DMS53 treated with DMSO at 0.1 percent for 48 hours (cell line): ENCODE results near the gene SPSB2.
A peak's percentile ranks its signal among the peaks of the same experiment; 100 is the strongest.
"Not testable (repeated sequence)": the region's sequence is repeated elsewhere in the genome, so short reads cannot be mapped to it uniquely, and the experiment has no call there.

Experiments used
- DNase-seq: peaks from one replicate; lab custom pipeline; 2025; ENCODE audit not compliant: unreplicated experiment; lab: John Stamatoyannopoulos, UW

SPSB2 gene

DNA sequence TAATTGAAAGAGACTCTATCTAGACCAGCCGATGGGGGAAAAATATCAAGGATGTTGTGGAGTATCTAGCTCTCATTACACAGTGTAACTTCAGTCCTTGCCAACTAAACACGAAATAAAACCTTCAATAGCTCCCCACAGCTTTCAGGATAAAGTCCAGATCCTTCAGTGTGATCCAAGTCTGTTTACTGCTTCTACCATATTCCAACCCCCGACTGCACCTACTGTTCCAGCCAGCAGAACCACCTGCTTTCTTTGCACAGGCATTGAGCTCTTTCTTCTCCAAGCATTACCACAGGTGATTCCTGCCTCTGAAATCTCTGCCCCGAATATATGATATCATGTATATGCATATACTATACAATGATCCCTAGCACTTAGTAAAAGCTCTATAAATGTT, 29.3 kb upstream of the SPSB2 start:
- no peak for DNase-seq

DNA sequence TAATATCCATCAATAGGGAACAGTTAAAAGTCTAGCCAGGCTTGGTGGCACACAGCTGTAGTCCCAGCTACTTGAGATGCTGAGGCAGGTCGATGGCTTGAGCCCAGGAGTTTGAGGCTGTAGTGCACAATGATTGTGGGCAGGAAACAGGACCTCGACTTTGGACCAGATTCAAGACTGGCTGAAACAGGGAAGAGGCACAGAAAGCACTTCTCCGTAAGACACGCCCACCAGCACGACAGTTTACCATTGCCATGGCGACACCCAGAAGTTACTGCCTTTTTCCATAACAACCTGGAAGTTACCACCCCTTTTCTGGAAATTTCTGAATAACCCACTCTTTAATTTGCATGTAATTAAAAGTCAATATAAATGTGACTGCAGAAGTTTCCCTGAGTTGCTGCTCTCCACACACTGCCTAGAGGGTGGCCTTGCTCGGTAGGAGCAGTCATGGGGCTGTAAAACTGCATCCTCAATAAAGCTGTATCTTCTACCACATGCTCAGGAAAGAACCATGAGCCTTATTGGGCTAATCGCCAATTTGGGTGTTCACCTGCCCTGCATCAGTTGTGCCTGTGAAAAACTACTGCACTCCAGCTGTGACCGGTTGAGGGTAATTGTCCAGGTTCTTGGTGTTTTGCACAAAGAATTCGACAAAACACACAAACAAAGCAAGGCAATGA, 26.9 kb upstream of the SPSB2 start:
- DNase-seq: no peak

DNA sequence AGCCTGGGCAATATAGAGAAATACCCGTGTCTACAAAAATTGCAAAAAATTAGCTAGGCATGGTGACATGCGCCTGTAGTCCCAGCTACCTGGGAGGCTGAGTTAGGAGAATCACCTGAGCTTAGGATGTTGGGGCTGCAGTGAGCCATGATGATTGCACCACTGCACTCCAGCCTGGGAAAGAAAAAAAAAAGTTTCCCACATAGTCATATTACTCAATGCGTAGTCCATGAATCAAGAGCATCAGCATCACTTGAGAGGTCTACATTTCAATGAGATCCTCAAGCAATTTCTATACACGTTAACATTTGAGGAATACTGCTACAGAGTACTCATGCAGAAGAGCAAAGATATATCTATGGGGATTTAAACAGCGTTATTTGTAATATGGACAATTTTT, 26.3 kb upstream of the SPSB2 start:
- DNase-seq: no peak

DNA sequence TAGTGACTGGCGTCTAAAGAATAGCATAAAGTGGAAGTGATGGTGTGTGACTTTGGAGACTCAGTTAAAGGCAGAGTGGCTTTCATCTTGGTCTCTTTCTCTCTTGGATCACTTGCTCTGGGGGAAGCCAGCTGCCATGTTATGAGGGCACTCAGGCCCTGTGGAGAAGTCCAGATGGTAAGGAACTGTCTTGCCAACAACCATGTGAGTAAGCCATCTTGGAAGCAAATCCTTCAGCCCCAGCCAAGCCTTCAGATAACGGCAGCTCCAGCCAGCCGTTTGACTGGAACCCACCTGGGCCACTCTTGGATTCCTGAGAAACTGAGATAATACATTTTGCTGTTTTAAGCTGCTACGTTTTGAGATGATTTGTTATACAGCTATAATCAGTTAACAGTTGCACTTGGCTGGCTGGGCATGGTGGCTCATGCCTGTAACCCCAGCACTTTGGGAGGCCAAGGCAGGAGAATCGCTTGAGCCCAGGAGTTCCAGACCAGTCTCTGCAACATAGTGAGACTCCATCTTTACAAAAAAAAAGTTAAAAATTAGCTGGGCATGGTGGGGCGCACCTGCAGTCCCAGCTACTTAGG, 23.8 kb upstream of the SPSB2 start:
- no peak for DNase-seq

DNA sequence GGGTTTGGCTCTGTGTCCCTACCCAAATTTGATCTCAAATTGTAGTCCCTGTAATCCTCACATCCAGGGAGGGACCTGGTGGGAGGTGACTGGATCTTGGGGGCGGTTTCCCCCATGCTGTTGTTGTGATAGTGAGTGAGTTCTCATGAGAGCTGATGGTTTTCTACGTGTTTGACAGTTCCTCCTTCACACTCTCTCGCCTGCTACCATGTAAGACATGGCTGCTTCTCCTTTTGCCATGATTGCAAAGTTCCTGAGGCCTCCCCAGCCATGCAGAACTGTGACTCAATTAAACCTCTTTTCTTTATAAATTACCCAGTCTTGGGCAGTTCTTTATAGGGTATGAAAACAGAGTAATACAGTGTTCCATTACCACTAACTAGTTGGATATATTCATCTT, 21.2 kb upstream of the SPSB2 start:
- DNase-seq: no peak

DNA sequence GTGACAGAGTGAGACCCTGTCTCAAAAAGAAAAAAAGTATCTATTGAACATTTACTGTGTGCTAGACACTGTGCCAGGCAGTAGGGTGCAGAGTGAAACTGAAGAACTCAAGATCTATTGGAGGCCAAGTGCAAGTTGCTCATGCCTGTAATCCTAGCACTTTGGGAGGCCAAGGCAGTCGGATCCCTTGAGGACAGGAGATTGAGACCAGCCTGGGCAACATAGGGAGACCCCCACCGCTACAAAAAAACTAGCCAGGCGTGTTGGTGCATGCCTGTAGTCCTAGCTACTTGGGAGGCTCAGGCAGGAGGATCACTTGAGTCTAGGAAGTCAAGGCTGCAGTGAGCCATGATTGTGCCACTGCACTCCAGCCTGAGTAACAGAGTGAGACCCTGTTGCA, 19.6 kb upstream of the SPSB2 start:
- DNase-seq: not testable (repeated sequence)

DNA sequence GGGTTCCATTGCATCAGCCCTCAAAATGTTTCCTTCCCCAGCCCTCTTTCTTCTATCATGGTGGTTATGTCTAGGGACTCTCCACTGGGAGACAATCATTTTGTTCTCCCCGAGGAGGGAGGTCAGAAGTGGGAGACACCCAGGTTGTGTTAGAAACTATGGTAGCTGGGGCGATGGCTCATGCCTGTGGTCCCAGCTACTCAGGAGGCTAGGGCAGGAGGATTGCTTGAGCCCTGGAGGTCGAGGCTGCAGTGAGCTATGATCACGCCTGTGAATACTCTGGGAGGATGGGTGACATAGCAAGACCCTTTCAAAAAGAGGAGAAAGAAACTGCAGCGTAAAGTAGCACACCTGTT, 18.5 kb upstream of the SPSB2 start:
- no peak for DNase-seq

DNA sequence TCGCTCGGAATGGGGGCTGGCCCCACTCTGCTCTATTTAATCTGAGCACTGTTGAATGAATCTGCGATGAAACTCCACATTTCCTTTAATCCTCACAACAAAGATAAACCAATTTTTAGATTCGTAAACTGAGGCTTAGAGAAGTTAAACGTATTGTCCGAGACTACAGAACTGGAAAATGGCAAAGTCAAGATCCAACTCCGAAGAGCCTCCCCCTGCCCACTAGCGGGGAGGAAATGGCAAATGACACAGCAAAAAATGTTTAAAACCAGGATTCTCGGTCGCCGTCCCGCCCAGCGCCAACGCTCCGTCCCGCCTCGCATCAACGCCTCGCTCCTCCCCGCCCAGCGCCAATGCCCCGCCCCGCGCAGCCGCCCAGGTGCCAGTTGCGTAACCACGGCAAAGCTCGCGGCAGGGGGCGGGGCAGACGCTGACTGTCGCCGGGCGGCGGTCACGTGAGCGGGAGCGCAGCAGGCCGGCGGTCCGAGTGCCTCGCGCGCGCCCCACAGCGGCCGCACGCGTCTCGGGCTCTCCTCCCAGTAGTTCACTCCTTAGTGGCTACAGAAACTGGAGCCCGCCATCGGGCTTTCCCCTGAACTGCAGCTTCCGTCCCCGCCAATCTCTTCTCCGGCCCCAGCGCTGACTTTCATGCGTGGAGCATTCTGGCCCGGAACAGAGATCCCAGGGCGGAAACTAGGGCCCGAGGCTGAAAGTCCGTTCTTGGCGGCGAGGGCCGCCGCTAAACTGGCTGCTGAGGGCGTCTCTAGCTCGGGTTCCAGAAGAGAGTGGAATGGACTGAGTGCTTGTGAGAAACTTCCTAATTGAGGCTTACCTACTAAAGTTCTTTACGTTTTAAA, 17.9 kb upstream of the SPSB2 start:
- peak; percentile 100 for DNase-seq

DNA sequence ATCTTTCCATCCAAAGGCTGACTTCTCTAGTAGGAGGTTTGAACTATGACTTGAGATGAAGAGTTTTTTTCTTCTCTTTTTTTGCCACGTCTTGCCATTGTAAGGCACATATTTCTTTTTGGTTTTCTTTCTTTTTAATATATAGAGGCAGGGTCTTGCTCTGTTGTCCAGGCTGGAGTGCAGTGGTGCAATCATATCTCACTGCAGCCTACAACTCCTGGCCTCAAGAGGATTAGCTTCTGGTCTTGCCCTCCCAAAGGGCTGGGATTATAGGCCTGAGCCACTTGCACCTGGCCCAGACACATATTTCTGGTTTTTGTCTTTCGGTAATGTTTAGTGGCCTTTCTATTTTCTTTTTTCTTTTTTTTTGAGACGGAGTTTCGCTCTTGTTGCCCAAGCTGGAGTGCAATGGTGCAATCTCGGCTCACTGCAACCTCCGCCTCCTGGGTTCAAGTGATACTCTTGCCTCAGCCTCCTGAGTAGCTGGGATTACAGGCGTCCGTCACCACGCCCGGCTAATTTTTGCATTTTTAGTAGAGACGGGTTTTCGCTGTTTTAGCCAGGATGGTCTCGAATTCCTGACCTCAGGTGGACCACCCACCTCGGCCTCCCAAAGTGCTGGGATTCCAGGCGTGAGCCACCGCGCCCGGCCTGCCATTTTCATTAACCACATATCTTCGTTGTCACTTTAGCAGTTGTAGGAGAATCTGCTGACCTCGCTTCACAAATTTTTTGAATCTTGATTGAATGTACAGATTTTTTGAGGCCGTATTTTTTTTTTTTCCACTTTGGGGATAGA, 16.9 kb upstream of the SPSB2 start:
- DNase-seq: not testable (repeated sequence)

DNA sequence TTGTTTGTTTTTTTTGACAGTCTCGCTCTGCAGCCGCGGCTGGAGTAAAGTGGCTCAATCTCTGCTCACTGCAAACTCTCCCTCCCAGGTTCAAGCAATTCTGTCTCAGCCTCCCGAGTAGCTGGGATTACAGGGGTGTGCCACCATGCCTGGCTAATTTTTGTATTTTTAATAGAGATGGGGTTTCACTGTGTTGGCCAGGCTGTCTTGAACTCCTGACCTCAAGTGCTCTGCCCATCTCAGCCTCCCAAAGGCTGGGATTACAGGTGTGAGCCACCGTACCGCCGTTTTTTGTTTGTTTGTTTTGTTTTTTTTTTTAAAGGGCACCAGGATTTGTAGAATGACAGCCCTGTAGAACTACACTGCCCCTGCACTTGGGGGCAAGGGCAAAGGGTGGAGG, 15.7 kb upstream of the SPSB2 start:
- DNase-seq: not testable (repeated sequence)

DNA sequence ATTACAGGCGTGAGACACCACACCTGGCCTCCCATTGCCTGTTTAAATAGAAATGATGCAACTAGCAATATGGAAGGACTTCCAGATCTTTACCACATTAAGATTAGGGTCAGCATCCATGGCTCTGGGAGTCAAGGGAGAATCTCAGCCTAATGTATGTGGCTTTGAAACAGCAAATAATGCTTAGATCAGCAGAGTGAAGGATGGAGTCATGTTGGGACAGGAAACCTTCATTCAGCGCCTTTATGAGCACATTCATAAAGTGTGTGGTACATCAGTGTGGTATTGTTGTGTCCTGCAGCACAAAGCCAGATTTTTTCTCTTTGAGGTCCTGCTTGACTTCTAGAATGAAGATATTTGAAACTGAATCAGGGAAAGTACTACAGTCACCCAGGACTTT, 15.3 kb upstream of the SPSB2 start:
- DNase-seq: no peak

DNA sequence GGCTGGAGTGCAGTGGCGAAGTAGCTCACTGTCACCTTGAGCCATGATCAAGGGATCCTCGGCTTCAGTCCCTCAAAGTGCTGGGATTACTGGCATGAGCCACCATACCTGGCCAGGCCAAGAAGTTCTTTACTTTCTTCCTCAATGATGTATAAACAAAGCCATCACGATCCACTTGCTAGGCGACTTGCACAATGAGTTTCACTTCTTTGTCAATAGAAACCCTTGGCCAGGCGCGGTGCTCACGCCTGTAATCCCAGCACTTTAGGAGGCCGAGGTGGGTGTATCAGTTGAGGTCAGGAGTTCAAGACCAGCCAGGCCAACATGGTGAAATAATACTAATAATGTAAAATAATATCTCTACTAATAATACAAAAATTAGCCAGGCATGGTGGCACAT, 14.4 kb upstream of the SPSB2 start:
- no peak for DNase-seq

DNA sequence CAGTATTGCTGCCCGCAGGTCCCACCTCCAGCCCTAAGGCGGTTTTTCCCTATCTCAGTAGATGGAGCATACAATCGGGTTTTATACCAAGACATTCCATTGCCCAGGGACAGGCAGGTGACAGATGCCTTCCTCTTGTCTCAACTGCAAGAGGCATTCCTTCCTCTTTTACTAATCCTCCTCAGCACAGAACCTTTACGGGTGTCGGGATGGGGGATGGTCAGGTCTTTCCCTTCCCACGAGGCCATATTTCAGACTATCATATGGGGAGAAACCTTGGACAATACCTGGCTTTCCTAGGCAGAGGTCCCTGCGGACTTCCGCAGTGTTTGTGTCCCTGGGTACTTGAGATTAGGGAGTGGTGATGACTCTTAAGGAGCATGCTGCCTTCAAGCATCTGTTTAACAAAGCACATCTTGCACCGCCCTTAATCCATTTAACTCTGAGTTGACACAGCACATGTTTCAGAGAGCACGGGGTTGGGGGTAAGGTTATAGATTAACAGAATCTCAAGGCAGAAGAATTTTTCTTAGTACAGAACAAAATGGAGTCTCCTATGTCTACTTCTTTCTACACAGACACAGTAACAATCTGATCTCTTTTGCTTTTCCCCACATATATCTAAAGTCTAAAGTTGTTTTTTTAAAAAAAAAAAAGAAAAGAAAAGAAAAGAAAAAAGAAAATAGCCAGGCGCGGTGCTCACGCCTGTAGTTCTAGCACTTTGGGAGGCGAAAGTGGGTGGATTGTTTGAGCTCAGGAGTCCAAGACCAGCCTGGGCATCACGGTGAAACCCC, 13.3 kb upstream of the SPSB2 start:
- DNase-seq: not testable (repeated sequence)

DNA sequence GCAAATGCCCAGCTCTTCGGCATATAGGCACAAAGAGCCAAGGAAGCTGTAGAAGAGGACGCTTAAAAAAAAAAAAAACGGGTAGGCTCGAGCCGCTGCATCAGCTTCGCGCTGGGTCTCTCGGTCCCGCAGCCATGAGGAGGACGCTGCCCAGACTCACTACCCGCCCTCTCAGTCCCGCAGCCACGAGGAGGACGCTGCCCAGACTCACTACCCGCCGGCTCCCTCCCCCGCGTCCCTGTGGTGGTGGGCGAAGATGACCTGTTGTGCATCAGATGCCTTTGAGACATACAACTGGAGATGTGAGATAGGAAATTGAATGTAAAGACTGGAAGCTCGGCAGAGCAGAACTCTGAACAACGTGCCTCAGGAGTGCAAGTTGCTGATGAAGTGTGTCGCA, 11.4 kb upstream of the SPSB2 start:
- no peak for DNase-seq

DNA sequence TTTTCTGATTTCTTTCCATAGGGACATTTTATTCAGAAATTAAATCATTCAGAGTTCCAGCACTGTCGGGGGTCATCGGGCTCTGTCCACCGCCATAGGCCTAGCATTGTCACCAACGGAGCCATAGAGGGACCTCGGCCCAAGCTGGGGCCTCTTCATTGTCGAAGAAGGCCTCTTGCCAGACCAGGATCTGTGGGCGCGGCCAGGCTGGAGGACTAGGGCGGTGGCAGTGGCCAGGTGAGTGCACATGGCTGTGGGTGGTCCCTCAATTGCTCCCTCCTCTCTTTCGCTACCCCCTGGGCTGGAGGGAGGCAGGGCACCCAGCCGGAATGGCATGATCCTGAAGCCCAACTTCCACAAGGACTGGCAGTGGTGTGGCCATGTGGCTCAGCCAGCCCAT, 10.6 kb upstream of the SPSB2 start:
- DNase-seq: no peak

DNA sequence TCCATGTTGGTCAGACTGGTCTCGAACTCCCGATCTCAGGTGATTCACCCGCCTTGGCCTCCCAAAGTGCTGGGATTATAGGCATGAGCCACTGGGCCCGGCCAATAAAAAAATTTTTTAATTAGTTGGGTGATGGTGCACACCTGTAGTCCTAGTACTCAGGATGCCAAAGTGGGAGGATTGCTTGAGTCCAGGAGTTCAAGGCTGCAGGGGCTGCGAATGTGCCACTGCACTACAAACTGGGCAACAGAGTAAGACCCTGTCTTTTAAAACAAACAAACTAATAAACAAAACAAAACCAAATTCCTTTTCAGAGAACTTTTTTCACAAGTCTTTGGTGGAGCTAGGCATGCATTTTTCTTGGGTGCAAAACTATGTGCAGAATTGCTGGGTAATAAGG, 10.1 kb upstream of the SPSB2 start:
- no peak for DNase-seq

DNA sequence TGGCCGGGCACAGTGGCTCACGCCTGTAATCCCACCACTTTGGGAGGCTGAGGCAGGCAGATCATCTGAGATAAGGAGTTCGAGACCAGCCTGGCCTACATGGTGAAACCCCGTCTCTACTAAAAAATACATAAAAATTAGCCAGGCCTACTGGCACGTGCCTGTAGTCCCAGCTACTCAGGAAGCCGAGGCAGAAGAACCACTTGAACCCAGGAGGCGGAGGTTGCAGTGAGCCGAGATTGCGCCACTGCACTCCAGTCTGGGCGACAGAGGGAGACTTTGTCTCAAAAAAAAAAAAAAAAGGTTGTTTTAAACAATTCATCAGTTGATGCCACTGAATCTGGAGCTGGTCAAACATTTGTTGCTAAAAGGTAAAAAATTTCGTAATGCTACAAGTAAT, 6.7 kb upstream of the SPSB2 start:
- DNase-seq: not testable (repeated sequence)

DNA sequence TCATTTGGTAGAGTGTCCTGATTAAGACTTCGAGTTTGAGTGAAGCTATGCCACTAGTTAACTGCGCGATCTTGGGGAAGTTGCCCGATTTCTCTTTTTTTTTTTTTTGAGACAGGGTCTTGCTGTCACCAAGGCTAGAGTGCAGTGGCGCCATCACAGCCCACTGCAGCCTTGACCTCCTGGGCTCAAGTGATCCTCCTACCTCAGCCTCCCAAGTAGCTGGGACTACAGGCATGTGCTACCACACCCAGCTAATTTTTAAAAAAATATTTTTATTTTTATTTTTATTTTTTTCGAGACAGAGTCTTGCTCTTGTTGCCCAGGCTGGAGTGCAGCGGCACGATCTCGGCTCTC, 889 bp upstream of the SPSB2 start:
- DNase-seq: not testable (repeated sequence)

DNA sequence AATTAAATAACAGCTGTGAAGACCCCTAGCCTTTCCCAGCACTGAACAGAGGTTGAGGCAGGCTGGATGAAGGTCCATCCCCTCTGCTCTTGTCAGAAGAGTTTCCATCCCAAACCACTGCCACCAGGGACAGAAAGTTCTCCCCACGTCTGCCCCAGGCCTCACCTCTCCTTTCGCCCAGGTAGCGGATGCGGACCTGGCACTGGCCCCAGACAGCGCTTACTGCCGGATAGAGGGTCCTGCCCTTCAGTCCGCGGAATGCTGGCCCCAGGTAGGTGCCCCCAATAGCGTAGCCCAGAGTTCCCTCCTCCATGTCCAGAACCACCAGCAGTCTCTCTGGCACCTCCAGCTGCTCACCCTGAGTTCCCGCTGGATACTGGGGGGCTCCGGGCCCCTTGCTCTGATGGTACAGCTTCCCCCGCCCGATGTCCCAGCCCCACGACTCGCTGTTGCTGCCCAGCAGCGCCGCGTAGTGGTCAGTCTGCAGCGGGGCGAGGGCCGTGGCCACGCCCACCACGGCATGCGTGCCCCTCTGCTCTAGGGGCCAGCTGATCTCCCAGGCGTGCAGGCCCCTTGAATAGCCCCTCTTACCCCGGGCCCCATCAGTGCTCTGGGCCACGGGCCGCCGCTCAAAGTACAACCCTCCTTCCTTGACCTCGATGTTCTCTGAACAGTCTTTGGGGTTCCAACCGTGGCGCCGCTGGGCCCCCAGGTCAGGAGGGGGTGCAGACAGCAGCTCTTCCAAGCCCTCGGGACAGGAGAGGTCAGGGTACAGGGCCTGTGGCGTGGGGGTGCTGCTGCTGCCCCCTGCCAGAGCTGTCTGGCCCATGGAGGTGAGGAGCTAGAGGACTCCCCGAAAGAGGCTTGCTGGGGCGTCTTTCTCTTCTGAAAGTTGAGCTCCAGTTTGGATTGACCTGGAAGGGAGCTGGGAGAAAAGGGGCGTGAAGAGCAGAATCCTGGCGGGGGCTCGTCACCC, 742 bp downstream of the SPSB2 start:
- DNase-seq: peak; percentile 81
